Ishikawa (cell line): ENCODE results near the gene CDC42EP4.

ENCODE experiments used
- CEBPB ChIP-seq: IDR thresholded peaks from 2 replicates; pipeline ENCODE4 v1.6.1; 2012
- CREB1 ChIP-seq: IDR thresholded peaks from 2 replicates; pipeline ENCODE4 v1.6.1; 2012; ENCODE audit warnings: low read depth
- EGR1 ChIP-seq: IDR thresholded peaks from 2 replicates; pipeline ENCODE4 v1.6.1; 2012
- EP300 ChIP-seq: IDR thresholded peaks from 2 replicates; pipeline ENCODE4 v1.6.1; 2012; ENCODE audit warnings: borderline replicate concordance
- FOXM1 ChIP-seq: IDR thresholded peaks from 2 replicates; pipeline ENCODE4 v1.6.1; 2012; ENCODE audit warnings: low read depth, borderline replicate concordance
- MAX ChIP-seq: IDR thresholded peaks from 2 replicates; pipeline ENCODE4 v1.6.1; 2012
- NFIC ChIP-seq: IDR thresholded peaks from 2 replicates; pipeline ENCODE4 v1.6.1; 2012
- RAD21 ChIP-seq: IDR thresholded peaks from 2 replicates; pipeline ENCODE4 v1.6.1; 2012; ENCODE audit warnings: low read depth
- REST ChIP-seq: IDR thresholded peaks from 2 replicates; pipeline ENCODE4 v1.6.1; 2012; ENCODE audit warnings: low read depth, mild to moderate bottlenecking
- TAF1 ChIP-seq: IDR thresholded peaks from 2 replicates; pipeline ENCODE4 v1.6.1; 2012; ENCODE audit warnings: low read depth, mild to moderate bottlenecking
- TCF12 ChIP-seq: IDR thresholded peaks from 2 replicates; pipeline ENCODE4 v1.6.1; 2012; ENCODE audit warnings: low read depth
- TEAD4 ChIP-seq: IDR thresholded peaks from 2 replicates; pipeline ENCODE4 v1.6.1; 2012
- YY1 ChIP-seq: IDR thresholded peaks from 2 replicates; pipeline ENCODE4 v1.6.1; 2012; ENCODE audit warnings: low read depth
- ZBTB7A ChIP-seq: IDR thresholded peaks from 2 replicates; pipeline ENCODE4 v1.6.1; 2012; ENCODE audit warnings: low read depth
- TF ChIP-seq, protein P1 (sequence below): IDR thresholded peaks from 2 replicates; pipeline ENCODE4 v1.6.1; 2012

CDC42EP4 gene

DNA sequence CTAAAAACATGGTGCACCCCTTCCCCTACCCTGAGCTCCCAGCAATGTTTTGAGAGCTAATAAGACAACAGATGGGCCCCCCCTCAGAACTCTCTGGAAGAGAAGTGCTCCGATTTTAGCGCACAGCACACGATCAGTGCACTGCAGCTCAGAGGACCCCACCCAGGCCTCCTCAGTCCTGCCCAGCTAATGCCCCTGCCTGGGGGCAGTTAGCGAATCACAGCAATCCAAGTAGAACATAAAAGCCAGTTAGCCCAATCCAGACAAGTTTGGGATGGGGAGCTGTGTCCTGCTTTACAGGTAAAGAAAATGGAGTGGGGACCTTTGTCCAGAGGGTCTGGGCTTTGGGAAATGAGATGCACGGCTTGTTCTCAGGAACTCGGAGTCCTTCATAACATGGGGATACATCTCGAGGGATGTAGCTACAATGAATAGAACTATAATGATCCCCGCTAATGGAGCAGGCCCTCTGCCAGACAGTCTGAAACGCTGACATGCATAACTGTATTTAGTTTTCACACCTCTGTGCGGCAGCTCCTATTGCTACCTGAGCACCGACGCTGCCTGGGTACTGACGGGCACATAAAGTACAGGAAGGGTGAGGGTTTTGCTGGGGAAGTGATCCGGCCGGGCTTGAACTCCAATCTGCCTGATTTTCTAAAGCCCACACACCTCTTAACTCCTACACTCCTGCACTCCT, 29.7 kb upstream of the CDC42EP4 start:
- TF ChIP-seq CREB1 = no peak
- peak; percentile 8; the same call in 1 of the 2 replicates for TF ChIP-seq RAD21
- TF ChIP-seq MAX = peak; percentile 45
- TF ChIP-seq TEAD4 = no peak
- no peak for TF ChIP-seq ZBTB7A

DNA sequence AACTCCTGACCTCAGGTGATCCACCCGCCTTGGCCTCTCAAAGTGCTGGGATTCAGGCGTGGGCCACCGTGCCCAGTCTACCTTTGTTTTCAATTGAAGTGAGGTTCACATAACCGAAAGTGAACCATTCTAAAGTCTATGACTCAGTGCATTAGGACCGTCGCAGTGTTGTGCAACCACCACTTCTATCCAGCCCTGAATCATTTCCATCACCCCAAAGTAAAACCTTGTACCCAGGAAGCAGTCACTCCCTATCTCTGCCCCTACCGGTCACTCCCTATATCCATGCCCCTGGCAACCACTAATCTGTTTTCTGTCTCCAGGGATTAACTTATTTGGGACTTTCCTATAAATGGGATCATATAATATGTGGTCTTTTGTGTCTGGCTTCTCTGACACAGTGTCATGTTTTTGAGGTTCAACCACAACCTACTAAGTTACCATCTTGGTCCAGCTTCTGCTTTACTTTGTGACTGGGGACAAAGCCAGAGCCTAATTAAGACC, 28.3 kb upstream of the CDC42EP4 start:
- TF ChIP-seq EP300 = no peak
- peak; percentile 89 for TF ChIP-seq CEBPB
- TF ChIP-seq RAD21 = no peak

- TF ChIP-seq RAD21 = no peak
- TF ChIP-seq CREB1 = no peak
- no peak for TF ChIP-seq EGR1
- TF ChIP-seq ZBTB7A = no peak
- no peak for TF ChIP-seq TAF1
- TF ChIP-seq TCF12 = no peak
- no peak for TF ChIP-seq REST
- no peak for TF ChIP-seq YY1
- TF ChIP-seq EP300 = no peak
- TF ChIP-seq, protein P1, sequence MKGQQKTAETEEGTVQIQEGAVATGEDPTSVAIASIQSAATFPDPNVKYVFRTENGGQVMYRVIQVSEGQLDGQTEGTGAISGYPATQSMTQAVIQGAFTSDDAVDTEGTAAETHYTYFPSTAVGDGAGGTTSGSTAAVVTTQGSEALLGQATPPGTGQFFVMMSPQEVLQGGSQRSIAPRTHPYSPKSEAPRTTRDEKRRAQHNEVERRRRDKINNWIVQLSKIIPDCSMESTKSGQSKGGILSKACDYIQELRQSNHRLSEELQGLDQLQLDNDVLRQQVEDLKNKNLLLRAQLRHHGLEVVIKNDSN = no peak
- no peak for TF ChIP-seq TEAD4
- no peak for TF ChIP-seq CEBPB
- TF ChIP-seq FOXM1 = no peak
- TF ChIP-seq MAX = no peak
- no peak for TF ChIP-seq NFIC
These were observed 26.9 kb upstream of the CDC42EP4 start for GRCh38 chr17:73338566-73339197.

- no peak for TF ChIP-seq NFIC
- TF ChIP-seq EP300 = no peak
- no peak for TF ChIP-seq TEAD4
- TF ChIP-seq REST = no peak
- no peak for TF ChIP-seq CREB1
- TF ChIP-seq MAX = no peak
- TF ChIP-seq RAD21 = no peak
- TF ChIP-seq TAF1 = no peak
These were observed 26.3 kb upstream of the CDC42EP4 start for GRCh38 chr17:73338050-73338521.

DNA sequence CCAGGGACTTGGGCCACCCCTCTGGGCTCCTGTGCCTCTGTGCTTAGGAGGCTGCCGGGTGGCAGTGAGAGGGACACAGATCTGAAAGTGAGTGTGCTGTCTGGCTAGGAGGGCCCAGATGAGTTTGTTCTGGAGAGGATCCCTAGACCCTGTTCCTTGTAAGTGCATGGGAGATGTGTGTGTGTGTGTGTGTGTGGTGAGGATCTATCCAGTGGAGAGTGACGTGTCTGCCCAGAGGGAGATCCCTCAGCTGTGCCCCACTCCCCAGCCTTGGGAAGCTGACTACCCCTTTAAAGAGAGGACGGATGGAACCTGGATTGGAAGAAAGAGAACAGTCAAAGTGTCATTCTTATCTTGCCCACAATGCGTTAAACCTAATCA, 25.5 kb upstream of the CDC42EP4 start:
- TF ChIP-seq CEBPB = no peak
- TF ChIP-seq, protein P1 = no peak
- TF ChIP-seq CREB1 = no peak
- TF ChIP-seq NFIC = no peak
- TF ChIP-seq MAX = no peak
- no peak for TF ChIP-seq YY1
- TF ChIP-seq TAF1 = no peak
- TF ChIP-seq TCF12 = no peak
- no peak for TF ChIP-seq RAD21
- no peak for TF ChIP-seq EP300
- TF ChIP-seq TEAD4 = no peak
- no peak for TF ChIP-seq FOXM1
- TF ChIP-seq EGR1 = no peak
- TF ChIP-seq REST = no peak
- no peak for TF ChIP-seq ZBTB7A
